Cerebellar nuclear complex (tissue), 1 donor: ENCODE measurements around the gene GAS2L1.

Experiments used
- DNase-seq, 2 experiments: peaks; one replicate each; lab custom pipeline; 2025; lab: John Stamatoyannopoulos, UW

The GAS2L1 gene

GRCh38 chr22:29309332-29310064, 3.0 kb downstream of the GAS2L1 start:
- DNase-seq = no peak

GRCh38 chr22:29310065-29310862, 3.8 kb downstream of the GAS2L1 start:
- no peak for DNase-seq

GRCh38 chr22:29310863-29311339, 4.5 kb downstream of the GAS2L1 start:
- no peak for DNase-seq

- DNase-seq = no peak
Observed at GRCh38 chr22:29311464-29312217, 5.2 kb downstream of the GAS2L1 start.

- no peak for DNase-seq
Observed at GRCh38 chr22:29312218-29313125, 6.0 kb downstream of the GAS2L1 start.

- DNase-seq = no peak
Observed at GRCh38 chr22:29313126-29313575, 6.7 kb downstream of the GAS2L1 start.

GRCh38 chr22:29313576-29314466, 7.4 kb downstream of the GAS2L1 start:
- DNase-seq = no peak

GRCh38 chr22:29314537-29315285, 8.3 kb downstream of the GAS2L1 start:
- DNase-seq = no peak

GRCh38 chr22:29315286-29316140, 9.1 kb downstream of the GAS2L1 start, which contains the start of gene RASL10A:
Gene RASL10A (minus strand): TSS chr22:29315697. CDS start chr22:29315246, 451 bp downstream.
- no peak for DNase-seq

- no peak for DNase-seq
Observed at GRCh38 chr22:29316141-29316828, 9.8 kb downstream of the GAS2L1 start.

GRCh38 chr22:29317827-29318454, 11.5 kb downstream of the GAS2L1 start:
- no peak for DNase-seq

- no peak for DNase-seq
Observed at GRCh38 chr22:29319072-29319471, 12.6 kb downstream of the GAS2L1 start.

- no peak for DNase-seq
Observed at GRCh38 chr22:29320546-29320945, 14.1 kb downstream of the GAS2L1 start.

GRCh38 chr22:29323641-29324040, 17.2 kb downstream of the GAS2L1 start:
- no peak for DNase-seq

- DNase-seq = no peak
Observed at GRCh38 chr22:29325356-29325755, 18.9 kb downstream of the GAS2L1 start.

GRCh38 chr22:29325785-29326315, 19.4 kb downstream of the GAS2L1 start:
- DNase-seq = no peak

GRCh38 chr22:29326481-29326880, 20.0 kb downstream of the GAS2L1 start:
- DNase-seq = no peak
